DND-41 (cell line): ENCODE measurements around the gene NPPC.

Experiments
- ATAC-seq: fragments of 200-7000 bp; cut with Tn5 transposase; 3 replicates; pipeline ENCODE4 v1.9.1; 2021; ENCODE audit warnings: low read depth; ENCODE audit not compliant: insufficient read depth
- DNase-seq: peaks from one replicate; pipeline ENCODE4 v3.0.0-alpha.2; 2020
- H2AFZ ChIP-seq: 2 replicates; pipeline ENCODE4 v1.6.0; 2012; ENCODE audit warnings: low read depth, low read length
- H3K27ac ChIP-seq: 2 replicates; pipeline ENCODE4 v1.5.1; 2012; ENCODE audit warnings: low read length, inconsistent platforms
- H3K27me3 ChIP-seq: fragments of 200-600 bp; sonication (generic); 2 replicates; pipeline ENCODE4 v1.6.0; 2012; ENCODE audit warnings: low read length, mild to moderate bottlenecking, inconsistent platforms; ENCODE audit not compliant: insufficient read depth, poor library complexity
- H3K36me3 ChIP-seq: 2 replicates; pipeline ENCODE4 v1.5.1; 2012; ENCODE audit warnings: low read length, inconsistent platforms; ENCODE audit not compliant: insufficient read depth
- H3K4me1 ChIP-seq: 2 replicates; pipeline ENCODE4 v1.5.1; 2012; ENCODE audit warnings: mild to moderate bottlenecking, low read length; ENCODE audit not compliant: insufficient read depth
- H3K4me2 ChIP-seq: 2 replicates; pipeline ENCODE4 v1.6.0; 2012; ENCODE audit warnings: mild to moderate bottlenecking, moderate library complexity, low read length, inconsistent platforms; ENCODE audit not compliant: insufficient read depth
- H3K4me3 ChIP-seq, 2 experiments: fragments of 200-600 bp in 1 of 2; shearing (Covaris generic) in 1 of 2; 2 replicates each; pipeline ENCODE4 v1.5.1; 2012 to 2016; ENCODE audit warnings: inconsistent platforms in 2 of 2, low read length in 2 of 2, mild to moderate bottlenecking in 2 of 2, low read depth in 1 of 2, moderate library complexity in 1 of 2
- H3K79me2 ChIP-seq: 2 replicates; pipeline ENCODE4 v1.6.0; 2012; ENCODE audit warnings: low read length, inconsistent platforms; ENCODE audit not compliant: insufficient read depth
- H3K9ac ChIP-seq: 2 replicates; pipeline ENCODE4 v1.6.0; 2012; ENCODE audit warnings: low read depth, mild to moderate bottlenecking, inconsistent platforms, low read length, moderate library complexity
- H3K9me3 ChIP-seq: 2 replicates; pipeline ENCODE4 v1.5.1; 2012; ENCODE audit warnings: low read length, moderate library complexity, mild to moderate bottlenecking, inconsistent platforms; ENCODE audit not compliant: insufficient read depth, severe bottlenecking
- H4K20me1 ChIP-seq: 2 replicates; pipeline ENCODE4 v1.6.0; 2012; ENCODE audit warnings: low read length; ENCODE audit not compliant: insufficient read depth
- CTCF ChIP-seq: IDR thresholded peaks from 2 replicates; pipeline ENCODE4 v1.5.1; 2012; ENCODE audit warnings: borderline replicate concordance, low read length, moderate library complexity, mild to moderate bottlenecking; ENCODE audit not compliant: poor library complexity, severe bottlenecking; ENCODE audit errors: extremely low read depth
- EZH2 ChIP-seq: IDR thresholded peaks from 3 replicates; pipeline ENCODE4 v1.6.1; 2012; ENCODE audit warnings: borderline replicate concordance, low read depth, mild to moderate bottlenecking, moderate library complexity, low read length, inconsistent platforms; ENCODE audit not compliant: severe bottlenecking

NPPC gene

GRCh38 chr2:231904161-231904611, 22.0 kb downstream of the NPPC start:
- TF ChIP-seq CTCF (no peak), EZH2 (no peak)
- Histone ChIP-seq H3K36me3 (no peaks in the 10 kb centered on the region), H3K4me1 (no peaks in the 10 kb centered on the region), H4K20me1 (no peaks in the 10 kb centered on the region), H3K9me3 (no peaks in the 10 kb centered on the region), H3K27ac (no peak overlapping the region), H3K9ac (no peak overlapping the region), H3K27me3 (no peaks in the 10 kb centered on the region), H2AFZ (no peak overlapping the region), H3K4me3 (no peak overlapping the region), H3K79me2 (no peaks in the 10 kb centered on the region), H3K4me2 (no peak overlapping the region)
- ATAC-seq (no peak), DNase-seq (no peak)

- Histone ChIP-seq H3K4me3 (no peak overlapping the region), H3K27me3 (no peaks in the 10 kb centered on the region), H2AFZ (no peak overlapping the region), H4K20me1 (no peaks in the 10 kb centered on the region), H3K9me3 (no peaks in the 10 kb centered on the region), H3K36me3 (no peaks in the 10 kb centered on the region), H3K27ac (no peak overlapping the region), H3K4me1 (no peaks in the 10 kb centered on the region), H3K4me2 (no peak overlapping the region), H3K9ac (no peak overlapping the region), H3K79me2 (no peaks in the 10 kb centered on the region)
- DNase-seq (no peak), ATAC-seq (no peak)
- TF ChIP-seq CTCF, result no peak
- no peak for TF ChIP-seq EZH2
Measured at GRCh38 chr2:231902598-231902997, 23.6 kb downstream of the NPPC start.

GRCh38 chr2:231900972-231901371, 25.2 kb downstream of the NPPC start:
- ATAC-seq (no peak), DNase-seq (no peak)
- H3K79me2 ChIP-seq, result no peaks in the 10 kb centered on the region
- no peak overlapping the region for H3K4me3 ChIP-seq
- no peaks in the 10 kb centered on the region for H4K20me1 ChIP-seq
- no peak overlapping the region for H3K27ac ChIP-seq
- no peak for TF ChIP-seq CTCF
- TF ChIP-seq EZH2, result no peak
- H3K4me2 ChIP-seq, result no peak overlapping the region
- no peak overlapping the region for H3K9ac ChIP-seq
- no peaks in the 10 kb centered on the region for H3K9me3 ChIP-seq
- H2AFZ ChIP-seq, result no peak overlapping the region
- H3K27me3 ChIP-seq, result no peaks in the 10 kb centered on the region
- H3K36me3 ChIP-seq, result no peaks in the 10 kb centered on the region
- no peaks in the 10 kb centered on the region for H3K4me1 ChIP-seq

GRCh38 chr2:231900486-231900942, 25.7 kb downstream of the NPPC start:
- no peaks in the 10 kb centered on the region for H3K4me1 ChIP-seq
- H3K79me2 ChIP-seq, result no peaks in the 10 kb centered on the region
- no peak overlapping the region for H3K27ac ChIP-seq
- no peak overlapping the region for H3K4me3 ChIP-seq
- TF ChIP-seq CTCF, result no peak
- no peak for TF ChIP-seq EZH2
- no peak overlapping the region for H3K9ac ChIP-seq
- no peaks in the 10 kb centered on the region for H4K20me1 ChIP-seq
- ATAC-seq (no peak), DNase-seq (no peak)
- H3K27me3 ChIP-seq, result no peaks in the 10 kb centered on the region
- H3K9me3 ChIP-seq, result no peaks in the 10 kb centered on the region
- H3K4me2 ChIP-seq, result no peak overlapping the region
- no peak overlapping the region for H2AFZ ChIP-seq
- no peaks in the 10 kb centered on the region for H3K36me3 ChIP-seq
